HEK293T (cell line): Measurements from ENCODE around the gene UBXN10.

ENCODE experiments used
- BHLHE40 ChIP-seq: fragments of 450-650 bp; IDR thresholded peaks from 2 replicates; pipeline ENCODE4 v1.6.1; 2016; ENCODE audit warnings: mild to moderate bottlenecking, moderate library complexity, borderline replicate concordance
- ELF4 ChIP-seq: fragments of 450-650 bp; IDR thresholded peaks from 2 replicates; pipeline ENCODE4 v1.6.1; 2017; ENCODE audit warnings: antibody characterized with exemption
- FOXA1 ChIP-seq: fragments of 450-650 bp; IDR thresholded peaks from 2 replicates; pipeline ENCODE4 v1.6.1; 2016; ENCODE audit warnings: mild to moderate bottlenecking
- FOXK2 ChIP-seq: fragments of 450-650 bp; IDR thresholded peaks from 2 replicates; pipeline ENCODE4 v1.6.1; 2016; ENCODE audit warnings: mild to moderate bottlenecking
- FOXM1 ChIP-seq: fragments of 450-650 bp; IDR thresholded peaks from 2 replicates; pipeline ENCODE4 v1.6.1; 2017; ENCODE audit warnings: mild to moderate bottlenecking, borderline replicate concordance
- L3MBTL2 ChIP-seq: fragments of 450-650 bp; conservative IDR thresholded peaks from 2 replicates; pipeline ENCODE4 v1.6.1; 2016; ENCODE audit warnings: mild to moderate bottlenecking
- LEF1 ChIP-seq: fragments of 450-650 bp; IDR thresholded peaks from 2 replicates; pipeline ENCODE4 v1.6.1; 2017; ENCODE audit warnings: mild to moderate bottlenecking, borderline replicate concordance
- NFRKB ChIP-seq: fragments of 450-650 bp; IDR thresholded peaks from 2 replicates; pipeline ENCODE4 v1.6.1; 2016; ENCODE audit warnings: mild to moderate bottlenecking, moderate library complexity
- SP1 ChIP-seq: fragments of 450-650 bp; IDR thresholded peaks from 2 replicates; pipeline ENCODE4 v1.6.1; 2017
- SUZ12 ChIP-seq: fragments of 450-650 bp; IDR thresholded peaks from 2 replicates; pipeline ENCODE4 v1.6.1; 2016; ENCODE audit warnings: mild to moderate bottlenecking
- TARDBP ChIP-seq: fragments of 450-650 bp; IDR thresholded peaks from 2 replicates; pipeline ENCODE4 v1.6.1; 2016
- ZNF384 ChIP-seq: fragments of 450-650 bp; IDR thresholded peaks from 2 replicates; pipeline ENCODE4 v1.6.1; 2016
- TF ChIP-seq, protein P1 (sequence below): fragments of 450-650 bp; IDR thresholded peaks from 2 replicates; pipeline ENCODE4 v1.6.1; 2016

DNA sequence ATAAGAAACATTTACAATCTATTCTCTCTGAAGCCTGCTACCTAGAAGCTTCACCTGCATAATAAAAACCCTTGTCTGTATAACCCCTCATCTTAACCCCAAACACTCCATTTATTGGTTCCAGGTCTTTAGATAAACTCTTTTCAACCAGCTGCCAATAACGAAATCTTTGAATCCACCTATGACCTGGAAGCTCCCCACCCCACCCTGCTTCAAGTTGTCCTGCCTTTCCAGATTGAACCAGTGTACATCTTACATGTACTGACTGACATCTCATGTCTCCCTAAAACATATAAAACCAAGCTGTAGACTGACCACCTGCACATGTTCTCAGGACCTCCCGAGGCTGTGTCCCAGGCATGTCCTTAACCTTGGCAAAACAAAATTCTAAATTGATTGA, 54.1 kb downstream of the UBXN10 start:
- TF ChIP-seq, protein P1, sequence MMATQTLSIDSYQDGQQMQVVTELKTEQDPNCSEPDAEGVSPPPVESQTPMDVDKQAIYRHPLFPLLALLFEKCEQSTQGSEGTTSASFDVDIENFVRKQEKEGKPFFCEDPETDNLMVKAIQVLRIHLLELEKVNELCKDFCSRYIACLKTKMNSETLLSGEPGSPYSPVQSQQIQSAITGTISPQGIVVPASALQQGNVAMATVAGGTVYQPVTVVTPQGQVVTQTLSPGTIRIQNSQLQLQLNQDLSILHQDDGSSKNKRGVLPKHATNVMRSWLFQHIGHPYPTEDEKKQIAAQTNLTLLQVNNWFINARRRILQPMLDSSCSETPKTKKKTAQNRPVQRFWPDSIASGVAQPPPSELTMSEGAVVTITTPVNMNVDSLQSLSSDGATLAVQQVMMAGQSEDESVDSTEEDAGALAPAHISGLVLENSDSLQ = no peak
- TF ChIP-seq L3MBTL2 (no peak), ZNF384 (no peak), FOXM1 (no peak), SUZ12 (no peak), FOXK2 (no peak), TARDBP (no peak), BHLHE40 (no peak), SP1 (no peak), NFRKB (no peak), LEF1 (no peak), FOXA1 (no peak), ELF4 (no peak)
